UCSD-AML1 (cell line): ENCODE data around the gene EPB42.
"Not testable (repeated sequence)": the region's sequence is repeated elsewhere in the genome, so short reads cannot be mapped to it uniquely, and the experiment has no call there.

ENCODE experiments used
- DNase-seq: peaks from one replicate; lab custom pipeline; 2025; ENCODE audit not compliant: unreplicated experiment; lab: John Stamatoyannopoulos, UW

EPB42 gene

DNA sequence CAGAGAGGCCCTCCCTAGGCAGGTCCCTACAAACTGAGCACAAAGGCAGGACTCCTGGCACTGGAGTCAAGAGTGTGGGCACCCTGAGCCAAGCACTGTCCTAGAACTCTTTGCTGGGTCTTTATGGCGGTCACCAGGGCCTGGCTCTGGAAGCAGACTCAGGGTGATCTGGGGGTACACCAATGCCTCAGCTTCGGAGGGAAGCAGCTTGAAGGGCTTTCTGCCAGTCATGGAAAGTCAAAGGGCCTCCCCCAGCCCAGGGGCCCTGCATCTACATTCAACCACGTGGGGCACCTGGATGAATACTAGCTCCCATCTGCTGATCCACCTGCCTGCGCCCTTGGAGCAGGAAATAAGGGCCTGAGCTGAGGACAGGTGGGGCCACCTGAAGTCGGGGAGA is 7.4 kb downstream of the EPB42 start:
- no peak for DNase-seq

DNA sequence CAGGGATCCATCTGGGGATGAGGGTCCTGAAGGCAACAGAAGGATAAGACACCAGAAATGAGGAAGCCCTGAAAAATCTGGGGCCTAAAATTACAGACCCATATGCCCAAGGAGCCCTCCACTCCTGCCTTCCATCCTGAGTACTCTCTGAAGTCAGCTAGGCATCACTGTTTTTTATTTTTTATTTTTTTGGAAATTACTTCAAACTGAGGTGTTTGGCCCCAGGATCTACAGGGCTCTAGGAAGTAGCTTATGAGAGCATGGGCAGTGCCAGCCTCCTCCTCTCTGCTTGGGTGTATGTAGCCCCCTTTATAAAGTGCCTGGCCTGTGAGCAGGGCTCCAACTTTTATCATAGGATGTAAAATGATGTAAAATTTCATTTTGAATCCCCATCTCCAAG is 7.9 kb downstream of the EPB42 start:
- DNase-seq = no peak

DNA sequence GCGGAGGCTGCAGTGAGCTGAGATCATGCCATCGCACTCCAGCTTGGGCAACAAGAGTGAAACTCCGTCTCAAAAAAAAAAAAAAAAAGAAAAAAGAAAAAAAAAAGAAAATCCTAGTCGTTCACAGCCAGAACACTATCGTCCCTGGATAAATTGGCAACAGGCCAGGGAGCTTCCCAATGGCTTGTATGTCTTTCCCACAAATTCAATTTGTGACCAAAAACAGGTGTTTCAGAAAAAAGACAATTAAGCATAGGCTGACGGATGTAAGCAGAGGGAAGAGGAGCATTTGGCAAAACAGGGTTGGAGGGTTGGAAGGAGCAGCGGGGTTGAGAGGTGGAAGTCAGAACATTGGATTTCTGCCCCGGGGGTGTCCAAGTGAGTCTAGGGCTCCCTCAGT is 8.5 kb downstream of the EPB42 start:
- no peak for DNase-seq

GRCh38 chr15:43211224-43211735 is 9.5 kb downstream of the EPB42 start:
- DNase-seq = no peak

GRCh38 chr15:43210807-43211206 is 10.0 kb downstream of the EPB42 start:
- DNase-seq = no peak

DNA sequence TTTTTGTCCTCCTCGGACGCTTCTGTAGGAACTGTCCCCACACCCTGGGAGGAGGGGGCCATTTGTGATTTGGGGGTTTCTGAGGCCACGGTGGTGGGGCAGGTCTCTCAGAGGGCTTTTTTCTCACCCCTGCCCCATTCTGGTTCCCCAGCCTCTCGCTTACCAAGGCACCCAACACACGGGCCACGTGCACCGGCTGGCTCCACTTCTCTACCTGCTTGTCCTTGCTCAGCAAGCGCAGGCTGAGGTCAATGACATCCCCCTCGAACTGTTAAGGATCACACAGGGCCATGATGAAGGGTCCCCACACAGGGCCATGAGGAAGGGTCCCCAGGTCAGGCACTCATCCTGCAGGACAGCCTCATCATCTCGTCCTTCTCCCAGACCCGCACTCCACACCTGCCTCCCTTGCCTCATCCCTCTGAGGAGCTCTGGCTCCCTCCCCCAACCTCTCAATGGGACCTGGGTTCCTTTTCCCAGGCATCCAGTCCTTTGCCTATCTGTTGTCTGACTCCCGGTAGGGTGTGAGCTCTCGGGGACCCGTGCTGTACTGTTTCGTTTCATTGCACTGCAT is 10.6 kb downstream of the EPB42 start:
- DNase-seq = no peak

DNA sequence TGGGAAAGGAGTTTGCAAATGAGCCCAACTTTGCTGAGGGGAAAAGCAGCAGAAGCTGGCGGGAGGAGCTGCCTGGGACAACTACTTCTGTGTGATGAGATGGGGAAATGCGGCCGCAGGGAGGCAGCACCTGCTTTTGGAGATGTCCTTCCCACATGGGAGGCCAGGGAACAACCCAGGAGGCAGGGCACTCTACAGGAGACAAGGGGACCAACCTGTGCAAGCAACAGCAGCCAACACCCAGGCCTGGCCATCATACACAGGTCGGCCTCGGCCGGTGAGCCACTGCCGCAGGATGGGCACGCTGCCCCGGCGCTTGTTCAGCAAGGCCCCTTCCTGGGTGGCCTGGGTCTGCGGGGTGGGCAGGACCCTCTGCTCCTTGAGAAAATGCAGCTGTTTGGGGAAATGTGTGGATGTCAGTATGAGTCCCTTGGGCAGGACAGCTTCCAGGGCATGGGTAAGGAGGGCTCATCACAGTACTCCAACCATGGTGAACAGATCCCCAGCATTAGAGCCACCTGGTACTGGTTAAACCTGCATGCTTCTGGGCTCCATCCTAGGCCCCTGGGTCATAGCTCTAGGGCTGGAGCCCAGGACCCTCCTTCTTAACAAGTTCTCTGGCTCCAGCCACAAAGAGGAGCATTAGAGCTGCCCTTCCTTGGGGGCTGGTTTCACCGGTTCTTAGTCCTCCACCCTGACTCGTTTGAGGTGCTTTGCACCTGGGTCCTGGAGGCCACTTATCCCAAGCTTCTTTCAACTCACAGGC is 11.6 kb downstream of the EPB42 start:
- DNase-seq = no peak

DNA sequence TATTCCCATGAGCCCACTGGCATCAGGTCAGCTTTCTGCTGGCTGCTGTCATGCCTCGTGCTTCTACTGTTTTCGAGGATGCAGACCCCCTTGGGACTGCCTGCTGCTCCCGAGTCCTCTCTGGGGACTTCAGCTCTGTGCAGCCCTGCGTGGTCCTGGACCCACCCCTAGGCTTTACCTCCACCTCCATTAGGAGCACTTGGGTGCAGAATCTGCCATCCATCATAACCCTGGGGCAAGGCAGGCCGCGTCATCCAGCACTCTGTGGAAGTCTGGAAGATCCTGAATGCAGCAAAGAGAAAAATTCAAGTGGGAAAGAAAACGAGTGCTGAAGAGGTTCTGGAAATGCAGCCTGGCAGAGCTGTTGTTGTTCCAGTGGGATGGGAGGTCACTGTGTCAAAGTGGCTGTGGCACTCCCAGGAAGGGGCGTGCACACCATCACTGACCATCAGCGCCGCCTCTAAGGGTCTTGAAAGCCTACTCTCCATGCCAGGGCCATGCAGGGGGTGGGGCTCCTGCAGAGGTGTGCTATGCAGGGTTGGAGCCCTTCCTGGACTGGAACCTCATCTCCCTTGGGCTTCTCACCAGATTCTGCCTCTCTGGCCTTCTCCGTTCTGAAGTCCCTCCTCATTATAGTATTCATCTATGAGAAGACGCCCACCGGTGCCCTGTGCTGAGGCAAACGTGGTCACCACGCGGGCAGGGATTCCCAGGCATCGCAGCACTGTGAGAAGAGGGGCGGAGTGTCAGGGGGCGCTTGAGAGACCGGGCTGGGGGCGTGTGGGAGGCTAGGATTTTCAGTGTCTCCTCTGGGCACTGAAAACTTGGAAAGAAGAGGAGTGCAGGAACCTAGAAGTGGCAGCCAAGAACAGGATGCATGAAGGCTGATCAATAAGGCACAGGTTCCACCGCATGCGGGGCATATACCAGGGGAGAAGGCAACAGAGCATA is 12.5 kb downstream of the EPB42 start:
- DNase-seq = no peak

GRCh38 chr15:43207024-43207423 is 13.8 kb downstream of the EPB42 start:
- no peak for DNase-seq

DNA sequence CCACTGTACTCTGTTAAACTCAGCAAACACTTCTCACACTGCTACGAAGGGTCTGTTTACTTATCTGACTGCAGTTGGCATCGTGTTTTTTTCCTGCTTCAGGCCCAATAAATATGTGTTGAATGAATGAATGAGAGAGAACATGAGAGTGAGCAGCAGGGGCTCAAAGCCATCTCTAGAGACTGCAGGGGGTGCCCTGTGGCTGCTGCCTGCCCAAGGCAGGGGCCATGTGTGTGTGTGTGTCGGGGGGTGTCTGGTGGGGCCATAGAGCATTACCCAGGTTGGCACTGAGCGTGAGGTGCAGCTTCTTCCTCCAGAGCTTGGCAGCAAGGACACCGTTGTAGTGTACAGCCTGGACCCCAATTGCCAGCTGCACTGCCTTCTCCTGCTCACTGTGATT is 14.8 kb downstream of the EPB42 start:
- DNase-seq = no peak

GRCh38 chr15:43204016-43204901 is 16.6 kb downstream of the EPB42 start:
- peak; percentile 45 for DNase-seq

GRCh38 chr15:43199945-43200488 is 20.8 kb downstream of the EPB42 start:
- no peak for DNase-seq

GRCh38 chr15:43198992-43199391 is 21.8 kb downstream of the EPB42 start:
- DNase-seq = no peak

DNA sequence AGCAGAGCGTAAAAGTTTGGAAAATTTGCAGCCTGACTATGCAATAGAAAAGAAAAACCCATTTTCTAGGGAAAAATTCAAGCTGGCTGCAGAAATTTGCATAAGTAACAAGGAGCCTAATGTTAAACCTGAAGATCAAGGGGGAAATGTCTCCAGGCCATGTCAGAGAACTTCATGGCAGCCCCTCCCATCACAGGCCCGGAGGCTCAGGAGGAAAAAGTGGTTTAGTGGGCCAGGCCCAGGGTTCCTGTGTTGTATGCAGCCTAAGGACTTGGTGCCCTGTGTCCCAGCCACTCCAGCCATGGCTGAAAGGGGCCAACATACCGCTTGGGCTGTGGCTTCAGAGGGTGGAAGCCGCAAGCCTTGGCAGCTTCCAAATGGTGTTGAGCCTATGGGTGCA is 22.3 kb downstream of the EPB42 start:
- DNase-seq = not testable (repeated sequence)

- DNase-seq = not testable (repeated sequence)
These were observed 23.0 kb downstream of the EPB42 start for GRCh38 chr15:43197773-43198172.

DNA sequence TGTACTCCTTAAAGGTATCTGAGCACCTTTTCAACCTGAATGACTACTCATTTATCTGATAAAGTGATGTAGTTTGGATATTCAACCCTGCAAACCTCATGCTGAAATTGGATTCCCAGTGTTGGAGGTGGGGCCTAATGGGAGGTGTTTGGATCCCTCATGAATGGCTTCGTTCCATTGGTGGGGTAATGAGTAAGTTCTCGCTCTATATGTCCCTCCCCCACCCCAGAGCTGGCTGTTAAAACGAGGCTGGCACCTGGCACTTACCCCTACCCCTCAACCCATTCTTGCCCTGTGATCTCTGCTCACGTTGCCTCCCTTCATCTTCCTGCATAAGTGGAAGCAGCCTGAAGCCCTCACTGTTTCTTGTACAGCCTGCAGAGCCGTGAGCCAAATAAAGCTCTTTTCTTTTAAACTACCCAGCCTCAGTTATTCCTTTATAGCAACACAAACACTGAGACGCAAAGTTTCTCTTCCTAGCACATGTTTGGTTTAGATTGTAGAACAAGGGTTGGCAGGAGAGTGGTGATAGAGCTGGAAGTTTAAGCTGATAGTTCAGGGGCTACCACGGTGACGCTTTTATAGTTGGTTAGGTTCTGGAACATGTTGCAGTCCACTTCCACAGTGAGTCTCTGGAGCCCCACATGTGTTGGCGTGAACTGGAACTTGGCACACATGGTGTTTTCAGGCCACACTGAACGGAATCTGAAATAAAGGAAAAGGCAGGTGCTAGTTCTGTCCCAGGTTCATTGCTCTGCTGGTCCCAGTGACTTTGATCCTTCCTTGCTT is 23.9 kb downstream of the EPB42 start:
- DNase-seq = no peak

GRCh38 chr15:43194795-43195194 is 26.0 kb downstream of the EPB42 start:
- DNase-seq = no peak

GRCh38 chr15:43193710-43194109 is 27.1 kb downstream of the EPB42 start:
- DNase-seq = no peak

GRCh38 chr15:43190178-43190577 is 30.6 kb downstream of the EPB42 start:
- no peak for DNase-seq
